HG02870 (cell line): ENCODE results near the gene LTC4S.
A peak's percentile ranks its signal among the peaks of the same experiment; 100 is the strongest.

ENCODE experiments used
- ATAC-seq: cut with Tn5 transposase; IDR thresholded peaks from one replicate; pipeline ENCODE4 v1.9.1; 2021; ENCODE audit warnings: mild to moderate bottlenecking, moderate library complexity; ENCODE audit not compliant: unreplicated experiment

Gene LTC4S

DNA sequence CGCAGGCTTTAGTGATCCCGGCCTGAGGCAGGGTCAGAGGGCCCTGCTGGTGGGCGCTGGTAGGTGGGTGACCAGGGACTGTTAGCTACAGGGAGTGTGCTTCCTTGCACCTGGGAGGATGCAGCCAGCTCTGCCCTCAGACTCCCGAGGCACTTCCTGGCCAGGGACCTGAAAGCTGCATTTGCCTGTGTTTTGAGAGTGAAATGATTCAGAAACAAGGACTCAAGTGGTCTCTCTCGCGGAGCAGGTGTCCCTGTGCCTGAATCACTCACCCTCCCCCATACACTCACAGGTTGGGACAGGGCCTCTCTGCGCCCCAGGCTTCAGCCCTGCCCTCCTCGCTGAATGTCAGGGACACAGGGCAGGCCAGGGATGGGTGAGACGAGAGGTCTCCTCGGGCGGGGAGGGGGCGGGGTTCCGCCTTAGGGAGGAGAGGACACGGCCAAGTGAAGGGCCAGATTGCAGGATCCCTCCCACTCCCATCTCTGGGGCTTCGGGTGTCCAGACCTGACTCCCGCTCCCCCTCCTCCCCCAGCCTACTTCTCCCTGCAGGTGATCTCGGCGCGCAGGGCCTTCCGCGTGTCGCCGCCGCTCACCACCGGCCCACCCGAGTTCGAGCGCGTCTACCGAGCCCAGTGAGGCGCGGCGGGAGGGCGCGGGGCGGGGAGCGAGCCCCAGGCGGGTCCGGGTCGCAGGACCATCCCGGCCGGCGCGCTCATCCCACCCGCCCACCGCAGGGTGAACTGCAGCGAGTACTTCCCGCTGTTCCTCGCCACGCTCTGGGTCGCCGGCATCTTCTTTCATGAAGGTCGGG lies 1.5 kb downstream of the LTC4S start:
- no peak for ATAC-seq

DNA sequence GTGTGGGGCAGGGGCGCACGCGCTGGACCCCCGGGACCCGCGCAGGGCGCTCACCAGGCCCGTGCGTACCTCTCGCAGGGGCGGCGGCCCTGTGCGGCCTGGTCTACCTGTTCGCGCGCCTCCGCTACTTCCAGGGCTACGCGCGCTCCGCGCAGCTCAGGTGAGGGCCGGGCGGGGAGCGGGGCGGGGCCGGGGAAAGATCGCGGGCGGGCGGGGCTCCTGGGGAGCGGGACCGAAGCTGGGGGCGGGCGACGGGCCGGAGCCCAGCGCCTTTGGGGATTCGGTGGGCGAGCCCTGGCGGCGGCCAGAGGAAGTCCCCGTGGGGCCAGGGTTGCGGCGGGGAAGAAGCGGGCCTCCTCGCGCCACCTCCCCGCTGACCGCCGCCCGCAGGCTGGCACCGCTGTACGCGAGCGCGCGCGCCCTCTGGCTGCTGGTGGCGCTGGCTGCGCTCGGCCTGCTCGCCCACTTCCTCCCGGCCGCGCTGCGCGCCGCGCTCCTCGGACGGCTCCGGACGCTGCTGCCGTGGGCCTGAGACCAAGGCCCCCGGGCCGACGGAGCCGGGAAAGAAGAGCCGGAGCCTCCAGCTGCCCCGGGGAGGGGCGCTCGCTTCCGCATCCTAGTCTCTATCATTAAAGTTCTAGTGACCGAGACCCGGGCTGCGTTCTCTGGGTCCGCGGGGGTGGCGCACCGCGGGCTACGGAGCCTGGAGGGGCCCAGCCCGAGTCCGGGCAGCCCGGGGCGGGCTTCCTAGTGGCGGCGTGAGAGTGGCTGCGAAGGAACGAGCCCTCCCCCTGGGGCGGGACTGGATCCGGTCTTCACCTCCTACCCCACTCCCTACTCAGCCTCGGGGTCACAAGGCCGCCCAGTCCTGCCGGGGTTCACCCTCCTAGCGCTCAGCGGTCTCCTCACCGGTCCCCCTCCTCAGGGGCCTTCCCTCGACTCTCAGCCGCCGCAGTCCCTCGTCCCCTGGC lies 2.4 kb downstream of the LTC4S start:
- ATAC-seq, result peak; percentile 73

DNA sequence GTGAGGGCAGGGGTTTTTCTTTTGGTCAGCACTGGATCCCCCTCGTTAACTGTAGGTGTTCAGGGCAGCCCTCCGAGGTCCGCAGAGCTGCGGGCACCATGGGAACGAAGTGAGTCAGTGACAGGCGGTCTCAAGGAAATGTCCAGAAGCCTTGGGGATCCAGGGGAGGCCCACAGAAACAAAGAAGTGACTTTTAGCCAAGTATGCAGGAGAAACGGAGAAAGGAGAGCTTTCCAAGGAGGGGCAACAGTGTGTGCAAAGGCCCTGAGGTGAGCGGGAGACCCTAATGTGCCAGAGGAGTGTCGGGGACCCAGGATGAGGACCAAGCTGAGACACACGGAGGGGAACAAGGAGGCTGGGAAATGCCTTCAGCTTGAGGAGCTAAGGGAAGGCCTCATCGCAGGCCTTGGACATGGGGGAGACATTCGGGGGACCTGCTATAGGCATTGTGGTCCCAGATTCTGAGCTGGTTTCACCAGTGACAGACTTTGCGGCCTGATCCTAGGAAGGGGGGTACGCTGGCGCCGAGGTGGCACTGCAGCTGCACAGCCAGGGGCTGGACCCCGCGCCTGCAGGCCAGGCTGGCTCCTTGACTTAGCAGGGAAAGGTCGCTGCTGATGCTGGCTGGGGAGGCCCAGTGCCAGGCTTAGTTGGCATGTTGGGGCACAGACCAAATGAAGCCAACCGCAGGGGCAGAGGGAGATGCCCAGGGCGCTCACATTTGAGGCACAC lies 3.3 kb downstream of the LTC4S start:
- peak; percentile 1 for ATAC-seq

DNA sequence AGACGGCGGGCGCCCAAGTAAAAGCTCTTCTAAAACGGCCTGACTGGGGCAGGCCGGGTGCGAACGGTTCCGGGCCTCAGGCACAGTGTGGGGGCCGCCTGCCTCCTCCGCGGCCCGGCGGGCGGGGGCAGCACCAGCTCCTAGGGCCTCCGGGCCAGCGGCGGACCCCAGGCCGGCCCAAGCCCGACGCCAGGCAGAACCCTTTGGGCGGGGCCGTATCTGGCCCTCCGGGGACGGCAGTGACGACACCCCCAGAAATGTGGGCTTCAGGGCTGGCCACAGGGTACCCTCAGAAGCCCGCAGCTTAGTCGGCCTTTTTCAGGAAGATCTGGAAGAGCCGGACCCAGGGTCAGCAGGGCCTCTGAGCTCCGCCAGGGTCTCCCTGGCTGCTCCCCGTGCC lies 4.0 kb downstream of the LTC4S start:
- ATAC-seq, result no peak

DNA sequence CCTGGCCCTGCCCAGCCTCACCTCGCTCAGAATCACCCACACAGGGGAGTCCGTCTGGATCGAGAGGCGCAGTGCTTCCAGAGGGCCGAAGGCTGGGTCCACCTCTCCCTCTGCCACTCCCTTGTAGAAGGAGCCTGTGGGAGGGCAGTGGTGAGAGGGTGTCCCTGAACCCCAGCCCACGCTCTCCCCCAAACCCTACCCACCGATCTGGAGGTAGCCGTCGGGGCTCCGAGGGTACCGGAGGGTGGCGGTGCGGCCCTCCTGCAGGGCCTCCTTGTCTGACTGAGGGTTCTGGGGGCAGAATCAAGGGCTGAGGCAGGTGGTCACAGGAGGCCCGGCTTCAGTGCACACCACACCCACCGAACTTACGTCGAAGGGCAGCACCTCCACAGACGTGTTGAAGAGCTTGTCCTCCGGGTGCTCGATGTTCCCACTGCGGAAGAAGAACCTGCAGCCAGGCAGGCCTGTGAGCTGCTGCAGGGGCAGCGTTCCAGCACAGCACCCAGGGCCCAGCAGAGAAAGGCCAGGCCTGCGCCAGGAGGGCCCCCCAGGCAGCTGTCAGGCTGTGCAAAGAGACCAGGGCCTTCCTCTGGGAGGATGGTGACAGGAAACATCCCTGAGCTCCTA lies 4.5 kb downstream of the LTC4S start:
- no peak for ATAC-seq

DNA sequence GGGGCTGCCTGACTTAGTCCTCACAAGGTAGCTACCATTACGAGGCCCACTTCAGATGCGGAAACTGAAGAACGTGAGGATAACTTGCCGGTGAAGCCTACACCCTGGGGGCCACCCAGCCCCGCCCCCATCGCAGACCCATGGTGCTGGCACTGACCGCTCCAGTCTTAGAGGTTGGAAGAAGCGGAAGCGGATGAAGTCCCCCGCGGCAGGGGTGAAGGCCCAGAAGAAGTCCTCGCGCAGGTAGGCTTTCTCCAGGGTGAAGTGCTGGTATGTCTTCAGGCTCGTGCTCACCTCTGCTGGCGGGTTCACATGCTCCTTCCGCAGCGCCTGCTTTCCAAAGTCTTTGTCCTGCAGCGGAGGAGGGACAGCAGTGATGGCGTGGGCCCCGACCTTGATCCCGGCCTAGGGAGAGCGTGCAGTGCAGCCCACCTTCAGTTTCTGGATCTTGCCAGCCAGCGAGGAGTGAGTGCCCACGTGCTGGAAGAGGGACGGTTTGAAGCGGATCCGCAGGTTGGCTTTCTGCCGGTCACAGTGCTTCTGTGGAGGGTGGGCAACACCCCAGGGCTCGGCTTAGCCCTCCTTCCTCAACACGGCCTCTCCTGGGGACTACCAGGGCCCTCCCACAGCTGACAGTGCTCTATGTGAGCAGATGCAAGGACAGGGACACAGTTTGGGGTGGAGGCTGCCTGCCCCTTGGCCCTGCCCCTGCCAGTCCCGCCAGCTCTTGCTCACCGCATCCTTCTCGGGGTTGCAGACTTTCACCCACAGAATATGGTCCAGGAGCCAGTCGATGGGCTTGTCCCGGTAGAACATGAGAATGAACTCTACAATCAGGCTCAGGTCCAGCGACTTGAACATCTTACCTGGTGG lies 5.2 kb downstream of the LTC4S start:
- no peak for ATAC-seq

DNA sequence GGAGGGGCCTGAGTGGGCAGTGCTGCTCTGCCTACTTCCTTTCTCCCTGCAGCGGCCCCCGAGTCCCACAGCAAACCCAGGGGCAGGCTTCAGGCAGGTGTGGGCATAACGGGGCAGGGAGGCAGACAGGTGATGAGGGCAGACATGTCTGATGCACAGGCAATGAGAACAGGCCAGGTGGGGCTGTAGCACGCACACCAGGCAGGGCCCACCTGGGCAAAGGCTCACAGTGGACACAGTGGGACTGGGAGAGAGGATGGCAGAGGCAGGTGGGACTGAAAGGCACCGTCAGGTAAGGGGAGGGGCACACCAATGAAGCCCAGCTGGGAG lies 5.8 kb downstream of the LTC4S start:
- ATAC-seq, result no peak

DNA sequence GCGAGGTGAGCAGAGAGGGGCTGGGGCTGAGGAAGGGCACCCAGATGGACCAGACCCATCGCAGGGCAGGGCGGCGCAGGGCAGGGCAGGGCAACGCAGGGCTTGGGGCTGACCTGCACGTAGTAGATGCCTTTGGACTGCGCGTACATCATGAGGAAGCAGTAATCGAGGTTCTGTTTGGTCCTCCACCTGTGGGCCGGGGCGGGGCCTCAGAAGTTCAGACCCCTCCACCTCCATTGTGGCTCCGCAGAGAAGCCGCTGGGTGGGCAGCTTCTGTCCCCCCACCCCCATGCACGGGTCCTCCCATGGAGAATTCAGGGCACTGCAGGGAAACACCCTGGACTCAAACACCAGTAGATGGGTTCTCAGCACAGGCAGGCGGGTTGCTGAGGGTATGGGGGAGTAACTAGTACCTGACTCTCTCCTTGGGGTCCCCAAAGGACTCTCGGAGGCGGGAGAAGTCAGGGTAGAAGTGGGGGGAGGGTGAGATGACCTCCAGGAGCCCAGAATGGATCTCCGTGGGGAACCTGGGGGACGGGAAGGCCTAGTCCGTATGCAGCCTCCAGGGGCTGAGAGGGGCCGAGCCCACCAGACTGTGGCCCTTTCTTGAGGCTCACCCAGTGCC lies 6.4 kb downstream of the LTC4S start:
- ATAC-seq, result no peak

DNA sequence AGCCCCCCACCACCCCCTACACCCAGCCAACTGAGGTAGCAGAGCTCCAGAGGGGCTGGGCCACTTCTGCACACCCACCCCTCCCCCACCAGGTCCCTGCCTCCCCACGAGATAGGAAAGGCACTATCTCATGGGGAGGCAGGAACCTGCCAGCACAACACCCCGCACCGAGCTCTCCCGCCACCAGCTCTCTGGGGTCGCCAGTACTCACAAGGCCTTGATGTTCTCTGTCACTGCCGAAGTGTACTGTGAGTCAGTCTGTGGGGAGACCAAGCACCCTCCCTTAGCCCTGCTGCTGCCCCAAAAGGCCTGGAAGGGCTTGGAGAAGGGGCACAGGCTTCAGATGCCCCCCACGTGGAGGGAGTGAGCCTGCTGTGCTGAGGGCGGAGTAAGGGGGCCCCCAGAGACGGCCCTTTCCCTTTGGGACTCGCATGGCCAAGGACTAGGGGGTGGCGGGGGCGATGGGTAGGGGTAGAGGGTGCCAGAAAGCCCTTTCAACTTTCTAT lies 7.0 kb downstream of the LTC4S start:
- no peak for ATAC-seq

DNA sequence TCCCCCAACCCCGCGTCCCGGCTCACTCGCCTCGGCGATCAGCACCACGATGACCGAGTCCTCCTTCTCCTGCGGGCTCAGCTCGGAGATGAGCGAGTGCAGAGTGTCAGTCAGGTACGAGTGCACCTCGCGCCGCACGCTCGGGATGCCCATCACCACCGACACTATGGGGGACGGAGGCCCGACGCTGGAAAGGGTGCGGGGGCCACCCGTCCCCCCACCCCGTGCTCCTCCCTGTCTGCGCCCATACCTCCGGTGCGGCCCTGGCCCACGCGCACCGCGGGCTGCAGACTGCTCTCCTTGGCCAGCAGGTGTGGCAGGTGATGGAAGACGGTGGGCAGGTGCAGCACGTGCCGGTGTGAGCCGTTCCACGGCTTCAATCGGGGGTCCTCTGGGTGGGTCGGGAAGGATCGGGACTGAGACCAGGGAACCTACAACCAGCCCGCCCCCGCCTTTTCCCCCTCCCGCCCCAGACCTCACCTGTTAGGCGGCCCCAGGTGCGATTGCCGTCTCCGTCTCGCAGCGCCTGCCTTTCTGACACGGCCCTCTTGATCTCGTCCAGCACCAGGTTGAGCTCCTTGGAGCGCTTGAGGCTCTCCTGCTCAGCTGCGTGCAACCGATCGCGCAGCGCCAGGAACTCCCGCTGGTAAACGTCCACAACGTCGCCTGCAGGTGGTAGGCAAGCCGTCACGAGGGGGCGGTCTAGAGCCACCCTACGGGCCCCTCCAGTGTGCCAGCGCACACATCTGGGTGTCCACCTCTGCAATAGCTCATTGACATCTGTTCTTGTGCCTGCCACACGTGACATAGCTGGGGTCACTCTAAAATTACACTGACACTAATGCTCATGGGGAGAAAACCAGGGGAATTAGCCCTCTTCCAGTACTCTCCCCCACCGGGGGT lies 7.8 kb downstream of the LTC4S start:
- no peak for ATAC-seq

DNA sequence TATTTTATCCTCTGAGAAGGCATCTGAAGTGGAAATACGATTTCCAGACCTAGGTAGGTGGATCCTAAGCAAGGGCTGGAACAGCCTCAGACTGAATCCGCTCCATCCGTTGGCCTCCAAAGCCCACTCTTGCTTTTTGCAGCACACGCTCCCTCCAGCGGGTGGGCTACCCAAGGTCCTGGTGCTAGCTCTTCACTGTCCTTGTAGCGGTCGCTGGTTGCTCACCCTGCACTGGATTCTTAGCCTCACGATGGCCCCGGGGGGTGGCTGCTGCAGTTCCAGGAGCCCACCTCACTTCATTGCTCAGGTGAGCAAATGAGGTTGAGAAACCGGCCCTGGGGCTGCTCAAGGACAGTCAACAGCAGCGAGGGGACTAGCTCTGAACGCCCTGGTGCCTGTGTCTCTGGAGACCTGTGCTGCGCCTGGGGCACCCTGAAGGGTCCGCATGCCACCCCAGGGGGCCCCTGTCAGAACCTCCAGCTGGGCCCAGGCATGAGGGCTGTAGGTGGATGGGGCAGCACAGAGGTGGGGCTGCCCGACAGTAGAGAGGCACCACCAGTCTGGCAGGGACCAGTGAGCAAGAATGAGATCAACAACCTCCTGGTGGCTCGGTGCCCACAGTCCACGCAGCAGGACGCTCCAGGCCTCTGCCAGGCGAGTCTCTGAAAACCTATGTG lies 8.6 kb downstream of the LTC4S start:
- no peak for ATAC-seq

DNA sequence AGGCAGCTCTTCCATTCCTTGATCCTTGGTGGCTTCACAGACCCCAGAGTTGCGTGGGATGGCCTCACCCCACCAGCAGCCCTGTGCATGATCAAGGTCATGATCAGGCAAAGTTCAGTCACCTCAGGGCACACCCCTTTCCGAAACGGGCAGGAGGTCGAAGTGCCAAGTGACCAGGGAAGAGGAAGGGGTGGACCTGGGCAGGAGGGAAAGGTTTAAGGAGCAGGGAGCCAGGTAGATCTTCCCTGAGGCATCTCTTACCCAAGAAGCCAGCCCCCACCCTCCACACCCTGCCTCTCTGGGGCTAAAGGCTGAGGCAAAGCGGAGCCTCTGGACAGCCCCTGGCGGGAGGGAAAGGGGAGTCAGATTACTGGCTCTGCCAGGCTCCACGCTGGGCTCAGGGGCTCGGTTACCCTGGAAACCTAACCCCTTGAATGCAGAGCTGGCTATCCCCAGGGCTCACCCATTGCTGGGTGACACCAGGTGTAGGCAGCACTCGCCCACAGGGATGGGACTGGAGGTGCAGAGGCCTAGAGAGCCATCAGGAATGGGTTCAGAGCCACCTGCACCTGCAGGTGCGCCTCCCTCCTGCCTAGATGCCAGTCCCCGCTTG lies 9.3 kb downstream of the LTC4S start:
- ATAC-seq, result no peak

DNA sequence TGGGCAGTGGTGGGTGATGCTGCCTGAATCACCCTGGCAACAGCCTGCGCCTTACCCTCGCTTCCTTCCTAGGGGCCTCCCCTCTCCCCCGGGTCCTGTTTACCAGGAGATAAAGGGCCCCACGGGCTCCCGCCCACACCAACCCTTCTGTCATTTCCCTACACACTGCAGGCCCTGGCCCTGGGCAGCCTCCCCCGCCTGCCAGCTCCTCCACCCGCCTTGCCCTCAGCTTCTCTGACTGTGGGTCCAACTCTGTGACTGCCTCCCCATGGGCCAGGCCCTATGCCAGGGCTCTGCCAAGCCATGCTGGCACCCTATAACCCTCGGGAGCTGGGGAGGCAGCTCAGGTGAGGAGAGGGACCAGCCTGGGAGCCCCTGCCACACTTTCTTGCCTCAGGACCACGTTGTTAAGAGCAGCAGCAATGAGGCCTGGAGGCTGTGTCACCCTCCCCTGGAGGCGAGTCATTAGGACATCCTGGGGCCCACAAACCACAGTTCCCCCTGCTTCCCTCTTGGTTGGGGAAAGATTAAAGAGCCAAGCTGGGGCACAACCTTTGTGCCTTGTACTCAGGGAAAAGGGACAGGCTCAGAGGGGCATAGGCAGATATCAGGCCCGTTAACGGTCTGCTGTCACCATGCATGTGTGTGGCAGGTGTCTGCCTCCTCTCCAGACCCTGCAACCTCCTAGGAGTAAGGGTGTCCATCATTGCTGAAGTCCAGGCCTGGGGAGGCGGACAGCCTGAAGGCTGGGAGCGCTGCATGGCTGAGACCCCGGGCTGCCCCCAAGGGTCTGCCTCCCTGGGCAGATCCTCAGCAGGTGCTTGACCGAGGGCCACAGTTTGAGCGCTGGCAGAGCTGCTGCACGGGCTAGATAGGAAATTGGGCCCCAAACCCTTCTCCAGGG lies 10.1 kb downstream of the LTC4S start:
- ATAC-seq, result no peak

DNA sequence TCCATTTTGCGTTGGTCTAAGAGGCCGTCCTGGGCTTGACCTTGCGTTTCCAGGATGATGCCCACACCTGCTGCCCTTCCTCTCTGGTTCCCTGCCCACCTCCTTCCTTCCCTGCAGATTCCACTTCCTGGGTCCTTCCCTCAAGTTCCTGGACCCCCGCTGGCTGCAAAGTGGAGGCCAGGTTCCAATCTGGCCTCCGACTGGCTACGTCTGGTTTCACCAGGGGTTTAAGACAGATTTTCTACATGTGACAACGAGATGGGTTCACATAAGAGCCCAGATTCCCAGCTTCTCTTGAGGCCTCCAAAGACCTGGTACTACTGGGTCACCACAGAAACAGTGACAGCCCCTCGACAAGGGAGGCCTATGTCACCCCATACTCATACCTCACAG lies 10.8 kb downstream of the LTC4S start:
- no peak for ATAC-seq

DNA sequence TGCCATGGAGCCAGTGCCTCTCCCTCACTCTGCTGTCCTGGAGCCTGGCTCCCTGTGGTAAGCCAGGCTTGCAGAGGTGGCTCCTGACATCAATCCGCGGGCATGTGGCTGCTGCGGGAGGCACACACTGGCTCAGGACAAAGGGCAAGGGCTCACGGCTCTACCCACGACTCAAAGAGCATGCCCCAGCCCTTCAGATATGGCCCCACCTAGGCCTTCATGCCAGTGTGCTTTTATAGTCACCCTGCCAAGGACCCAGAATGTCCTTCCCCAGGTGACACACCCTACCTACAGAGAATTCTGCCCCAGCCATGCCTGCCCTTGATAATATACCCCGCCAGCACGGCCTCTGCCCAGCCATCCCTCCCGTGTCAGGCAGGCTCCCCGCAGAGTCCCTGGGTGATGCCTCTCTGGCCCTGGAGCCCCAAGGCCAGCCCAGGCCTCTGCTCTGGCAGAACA lies 11.3 kb downstream of the LTC4S start:
- no peak for ATAC-seq

DNA sequence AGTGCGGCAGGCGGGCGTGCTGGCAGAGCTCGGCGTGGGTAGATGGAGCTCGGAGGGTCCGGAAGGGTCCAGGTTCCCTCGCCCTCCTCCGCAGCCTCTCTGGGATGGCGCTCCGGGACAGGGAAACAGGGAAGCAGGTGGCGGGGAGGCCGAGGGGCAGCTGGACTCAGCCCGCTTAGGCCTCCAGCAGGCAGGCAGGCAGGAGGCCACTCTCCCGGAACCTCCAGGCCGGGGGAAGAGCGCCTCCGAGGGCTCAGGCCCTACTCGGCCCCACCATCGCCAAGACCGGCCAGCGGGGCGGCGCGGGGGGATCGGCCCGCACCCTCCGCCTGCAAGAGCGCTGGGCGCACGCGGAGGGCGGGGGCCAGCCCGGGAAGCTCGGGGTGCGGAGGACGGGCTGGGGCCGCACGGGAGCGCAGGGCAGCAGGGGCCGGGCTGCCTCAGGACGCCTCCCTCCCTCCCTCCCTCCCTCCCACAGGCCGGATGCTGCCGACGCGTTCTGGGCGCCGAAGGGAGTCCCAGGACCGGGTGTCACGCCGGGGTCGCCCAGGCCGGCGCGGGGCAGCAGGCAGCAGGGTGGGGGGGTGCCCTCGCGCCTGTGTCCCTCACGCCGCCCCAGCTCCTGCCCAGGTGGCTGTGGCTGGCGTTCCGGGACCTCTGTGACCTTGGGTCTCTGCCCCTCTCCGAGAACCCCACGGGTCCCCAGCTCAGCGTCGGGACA lies 11.9 kb downstream of the LTC4S start:
- no peak for ATAC-seq
